ENCODE measurements around the gene TMEM192. TPM values are rescaled to one million over a fixed set of nuclear protein-coding genes. Genes with fewer than 3 reads are reported as not detected.
A peak's percentile ranks its signal among the peaks of the same experiment; 100 is the strongest.
"Not testable (repeated sequence)": the region's sequence is repeated elsewhere in the genome, so short reads cannot be mapped to it uniquely, and the experiment has no call there.

The TMEM192 gene
- total RNA-seq (2014; rRNA removed; shearing (Covaris generic)) = 3.0 and 4.1 TPM in 2 replicates

- DNase-seq (ENCODE audit: low read depth) = peak; percentile 80
Observed at GRCh38 chr4:165112368-165113121, at the start of gene TMEM192. Gene TMEM192, minus strand, starts transcription at chr4:165112860. Its CDS starts 87 bp downstream, at chr4:165112773.

- no peak for DNase-seq (ENCODE audit: low read depth)
Observed at GRCh38 chr4:165158762-165159161, 46.1 kb upstream of the TMEM192 start.

GRCh38 chr4:165156906-165157305 lies 44.2 kb upstream of the TMEM192 start:
- DNase-seq (ENCODE audit: low read depth) = no peak

GRCh38 chr4:165154482-165154881 lies 41.8 kb upstream of the TMEM192 start:
- DNase-seq (ENCODE audit: low read depth) = no peak

- no peak for DNase-seq (ENCODE audit: low read depth)
Observed at GRCh38 chr4:165152527-165152926, 39.9 kb upstream of the TMEM192 start.

- no peak for DNase-seq (ENCODE audit: low read depth)
Observed at GRCh38 chr4:165151734-165152133, 39.1 kb upstream of the TMEM192 start.

- DNase-seq (ENCODE audit: low read depth) = no peak
Observed at GRCh38 chr4:165150545-165150944, 37.9 kb upstream of the TMEM192 start.

GRCh38 chr4:165138843-165139242 lies 26.2 kb upstream of the TMEM192 start:
- no peak for DNase-seq (ENCODE audit: low read depth)

- no peak for DNase-seq (ENCODE audit: low read depth)
Observed at GRCh38 chr4:165137205-165137604, 24.5 kb upstream of the TMEM192 start.

GRCh38 chr4:165136529-165136928 lies 23.9 kb upstream of the TMEM192 start:
- no peak for DNase-seq (ENCODE audit: low read depth)

- DNase-seq (ENCODE audit: low read depth) = no peak
Observed at GRCh38 chr4:165133150-165133549, 20.5 kb upstream of the TMEM192 start.

- peak; percentile 44 for DNase-seq (ENCODE audit: low read depth)
Observed at GRCh38 chr4:165131247-165131832, 18.7 kb upstream of the TMEM192 start.

- DNase-seq (ENCODE audit: low read depth) = no peak
Observed at GRCh38 chr4:165129924-165130323, 17.3 kb upstream of the TMEM192 start.

- not testable (repeated sequence) for DNase-seq (ENCODE audit: low read depth)
Observed at GRCh38 chr4:165125869-165126499, 13.3 kb upstream of the TMEM192 start.

GRCh38 chr4:165124488-165124887 lies 11.8 kb upstream of the TMEM192 start:
- peak; percentile 28 for DNase-seq (ENCODE audit: low read depth)

- DNase-seq (ENCODE audit: low read depth) = no peak
Observed at GRCh38 chr4:165118256-165118909, 5.7 kb upstream of the TMEM192 start.

GRCh38 chr4:165115301-165115700 lies 2.6 kb upstream of the TMEM192 start:
- no peak for DNase-seq (ENCODE audit: low read depth)

GRCh38 chr4:165111906-165112367 lies 723 bp downstream of the TMEM192 start:
- no peak for DNase-seq (ENCODE audit: low read depth)

- no peak for DNase-seq (ENCODE audit: low read depth)
Observed at GRCh38 chr4:165106518-165106917, 6.1 kb downstream of the TMEM192 start.

GRCh38 chr4:165101641-165102040 lies 11.0 kb downstream of the TMEM192 start:
- DNase-seq (ENCODE audit: low read depth) = no peak

GRCh38 chr4:165096776-165097175 lies 15.9 kb downstream of the TMEM192 start:
- DNase-seq (ENCODE audit: low read depth) = peak; percentile 21

GRCh38 chr4:165095291-165095690 lies 17.4 kb downstream of the TMEM192 start:
- no peak for DNase-seq (ENCODE audit: low read depth)

All from RPMI7951 (cell line).